SK-N-SH (cell line): ENCODE measurements around the gene TRAPPC6A.

Experiments used
- EP300 ChIP-seq, 2 experiments: IDR thresholded peaks; 2 replicates each; pipeline versions ENCODE4 v1.4.0 to v1.6.1; 2012; ENCODE audit warnings: borderline replicate concordance in 1 of 2, low read depth in 1 of 2, low read length in 1 of 2
- JUND ChIP-seq: IDR thresholded peaks from 2 replicates; pipeline ENCODE4 v1.4.0; 2012
- MEF2A ChIP-seq: IDR thresholded peaks from 2 replicates; pipeline ENCODE4 v1.4.0; 2012; ENCODE audit warnings: low read depth, borderline replicate concordance
- MXI1 ChIP-seq: IDR thresholded peaks from 2 replicates; pipeline ENCODE4 v1.6.1; 2012; ENCODE audit warnings: mild to moderate bottlenecking, low read depth, low read length, improper control_type of control experiment
- POLR2AphosphoS5 ChIP-seq: IDR thresholded peaks from 2 replicates; pipeline ENCODE4 v1.6.1; 2012; ENCODE audit warnings: low read depth, low read length
- YY1 ChIP-seq: IDR thresholded peaks from 2 replicates; pipeline ENCODE4 v1.4.0; 2012; ENCODE audit warnings: low read depth, mild to moderate bottlenecking
- TF ChIP-seq, protein P1 (sequence below): fragments of 200-600 bp; sonication (generic); IDR thresholded peaks from 2 replicates; pipeline ENCODE4 v1.6.1; 2017; ENCODE audit warnings: antibody characterized with exemption, mild to moderate bottlenecking, moderate library complexity
- TF ChIP-seq, protein P2 (sequence below): IDR thresholded peaks from 2 replicates; pipeline ENCODE4 v1.4.0; 2012; ENCODE audit warnings: low read depth

- TF ChIP-seq EP300 (IDR thresholded peaks at IDR 0.05; ENCODE audit: borderline replicate concordance in 1 of 2, low read depth in 1 of 2, low read length in 1 of 2) (no peak), POLR2AphosphoS5 (no peak), JUND (no peak), YY1 (no peak), MXI1 (no peak), MEF2A (no peak)
- TF ChIP-seq, protein P1, sequence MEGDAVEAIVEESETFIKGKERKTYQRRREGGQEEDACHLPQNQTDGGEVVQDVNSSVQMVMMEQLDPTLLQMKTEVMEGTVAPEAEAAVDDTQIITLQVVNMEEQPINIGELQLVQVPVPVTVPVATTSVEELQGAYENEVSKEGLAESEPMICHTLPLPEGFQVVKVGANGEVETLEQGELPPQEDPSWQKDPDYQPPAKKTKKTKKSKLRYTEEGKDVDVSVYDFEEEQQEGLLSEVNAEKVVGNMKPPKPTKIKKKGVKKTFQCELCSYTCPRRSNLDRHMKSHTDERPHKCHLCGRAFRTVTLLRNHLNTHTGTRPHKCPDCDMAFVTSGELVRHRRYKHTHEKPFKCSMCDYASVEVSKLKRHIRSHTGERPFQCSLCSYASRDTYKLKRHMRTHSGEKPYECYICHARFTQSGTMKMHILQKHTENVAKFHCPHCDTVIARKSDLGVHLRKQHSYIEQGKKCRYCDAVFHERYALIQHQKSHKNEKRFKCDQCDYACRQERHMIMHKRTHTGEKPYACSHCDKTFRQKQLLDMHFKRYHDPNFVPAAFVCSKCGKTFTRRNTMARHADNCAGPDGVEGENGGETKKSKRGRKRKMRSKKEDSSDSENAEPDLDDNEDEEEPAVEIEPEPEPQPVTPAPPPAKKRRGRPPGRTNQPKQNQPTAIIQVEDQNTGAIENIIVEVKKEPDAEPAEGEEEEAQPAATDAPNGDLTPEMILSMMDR, result no peak
- TF ChIP-seq, protein P2, sequence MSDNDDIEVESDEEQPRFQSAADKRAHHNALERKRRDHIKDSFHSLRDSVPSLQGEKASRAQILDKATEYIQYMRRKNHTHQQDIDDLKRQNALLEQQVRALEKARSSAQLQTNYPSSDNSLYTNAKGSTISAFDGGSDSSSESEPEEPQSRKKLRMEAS, result no peak
Measured at GRCh38 chr19:45141203-45141900, 36.7 kb downstream of the TRAPPC6A start.
